ENCODE measurements around the gene GMDS.

Gene GMDS

GRCh38 chr6:1606780-1607515 is 638.5 kb downstream of the GMDS start:
- 0 out of 2 replicates have a peak, but pooled peaks cover 3% of the 10 kb centered on the region for H3K36me3 ChIP-seq (replicated peaks)
- peak; percentile 26 to 70 for DNase-seq (ENCODE audit: low spot score in 2 of 2)
- no peaks in the 10 kb centered on the region for H3K27me3 ChIP-seq (ENCODE audit: low read depth)
- in situ Hi-C loops (cut with MboI; ENCODE audit: low sequenced_read_pairs): loop anchor here (10.0 to 25.0 kb wide), 2 partner anchors 505 to 588 kb away; no protein-coding TSS in a partner anchor
- peaks cover 26% of the 10 kb centered on the region for H3K4me1 ChIP-seq
- peak overlapping the region; percentile 17 for H3K4me3 ChIP-seq
- H3K9me3 ChIP-seq: no peaks in the 10 kb centered on the region

GRCh38 chr6:1605893-1606779 is 639.3 kb downstream of the GMDS start:
- H3K9me3 ChIP-seq: no peaks in the 10 kb centered on the region
- no peaks in the 10 kb centered on the region for H3K36me3 ChIP-seq (replicated peaks)
- in situ Hi-C loops (cut with MboI; ENCODE audit: low sequenced_read_pairs): loop anchor here (10.0 to 25.0 kb wide), 2 partner anchors 506 to 589 kb away; no protein-coding TSS in a partner anchor
- H3K27me3 ChIP-seq (ENCODE audit: low read depth): no peaks in the 10 kb centered on the region
- peaks cover 26% of the 10 kb centered on the region for H3K4me1 ChIP-seq
- DNase-seq (ENCODE audit: low spot score in 2 of 2): no peak
- H3K4me3 ChIP-seq: no peak overlapping the region

GRCh38 chr6:1605004-1605892 is 640.2 kb downstream of the GMDS start:
- in situ Hi-C loops (cut with MboI; ENCODE audit: low sequenced_read_pairs): loop anchor here (10.0 to 25.0 kb wide), 2 partner anchors 507 to 590 kb away; no protein-coding TSS in a partner anchor
- DNase-seq (ENCODE audit: low spot score in 2 of 2): no peak
- Histone ChIP-seq H3K27me3 (ENCODE audit: low read depth) (no peaks in the 10 kb centered on the region), H3K9me3 (no peaks in the 10 kb centered on the region), H3K4me1 (peaks cover 26% of the 10 kb centered on the region), H3K4me3 (no peak overlapping the region; the same call in 1 of the 2 replicates), H3K36me3 (replicated peaks) (no peaks in the 10 kb centered on the region)

GRCh38 chr6:1604158-1605003 is 641.0 kb downstream of the GMDS start:
- in situ Hi-C loops (cut with MboI; ENCODE audit: low sequenced_read_pairs): loop anchor here (10.0 to 25.0 kb wide), 2 partner anchors 508 to 590 kb away; no protein-coding TSS in a partner anchor
- Histone ChIP-seq H3K4me3 (peak overlapping the region; percentile 29), H3K27me3 (ENCODE audit: low read depth) (no peaks in the 10 kb centered on the region), H3K36me3 (replicated peaks) (no peaks in the 10 kb centered on the region), H3K4me1 (peaks cover 26% of the 10 kb centered on the region), H3K9me3 (no peaks in the 10 kb centered on the region)
- DNase-seq (ENCODE audit: low spot score in 2 of 2): peak; percentile 75 to 90

- Histone ChIP-seq H3K36me3 (replicated peaks) (no peaks in the 10 kb centered on the region), H3K27me3 (ENCODE audit: low read depth) (no peaks in the 10 kb centered on the region), H3K4me1 (peaks cover 26% of the 10 kb centered on the region), H3K9me3 (no peaks in the 10 kb centered on the region), H3K4me3 (no peak overlapping the region; the same call in 1 of the 2 replicates)
- no peak for DNase-seq (ENCODE audit: low spot score in 2 of 2)
- in situ Hi-C loops (cut with MboI; ENCODE audit: low sequenced_read_pairs): loop anchor here (10.0 to 25.0 kb wide), 2 partner anchors 509 to 591 kb away; no protein-coding TSS in a partner anchor
Measured at GRCh38 chr6:1603708-1604107, 641.7 kb downstream of the GMDS start.

GRCh38 chr6:1602049-1602713 is 643.2 kb downstream of the GMDS start:
- no peaks in the 10 kb centered on the region for H3K27me3 ChIP-seq (ENCODE audit: low read depth)
- in situ Hi-C loops (cut with MboI; ENCODE audit: low sequenced_read_pairs): loop anchor here (10.0 to 25.0 kb wide), 2 partner anchors 510 to 593 kb away; no protein-coding TSS in a partner anchor

GRCh38 chr6:1601158-1602048 is 644.0 kb downstream of the GMDS start:
- Histone ChIP-seq H3K9me3 (no peaks in the 10 kb centered on the region), H3K4me3 (no peak overlapping the region), H3K36me3 (replicated peaks) (no peaks in the 10 kb centered on the region), H3K4me1 (peaks cover 5% of the 10 kb centered on the region; the same call in 1 of the 2 replicates), H3K27me3 (ENCODE audit: low read depth) (no peaks in the 10 kb centered on the region)
- in situ Hi-C loops (cut with MboI; ENCODE audit: low sequenced_read_pairs): loop anchor here (10.0 to 25.0 kb wide), 2 partner anchors 511 to 593 kb away; no protein-coding TSS in a partner anchor
- DNase-seq (ENCODE audit: low spot score in 2 of 2): no peak

More at GRCh38 chr6:1602049-1602713, 643.2 kb downstream of the GMDS start:
- peaks cover 11% of the 10 kb centered on the region for H3K4me1 ChIP-seq
- no peak overlapping the region for H3K4me3 ChIP-seq
- H3K36me3 ChIP-seq (replicated peaks): no peaks in the 10 kb centered on the region
- DNase-seq (ENCODE audit: low spot score in 2 of 2): no peak
- no peaks in the 10 kb centered on the region for H3K9me3 ChIP-seq

GRCh38 chr6:1600764-1601157 is 644.6 kb downstream of the GMDS start:
- Histone ChIP-seq H3K9me3 (no peaks in the 10 kb centered on the region), H3K36me3 (replicated peaks) (no peaks in the 10 kb centered on the region), H3K27me3 (ENCODE audit: low read depth) (no peaks in the 10 kb centered on the region), H3K4me1 (peaks cover 5% of the 10 kb centered on the region; the same call in 1 of the 2 replicates), H3K4me3 (no peak overlapping the region)
- DNase-seq (ENCODE audit: low spot score in 2 of 2): no peak
- in situ Hi-C loops (cut with MboI; ENCODE audit: low sequenced_read_pairs): loop anchor here (10.0 to 25.0 kb wide), 2 partner anchors 512 to 594 kb away; no protein-coding TSS in a partner anchor

- Histone ChIP-seq H3K9me3 (no peaks in the 10 kb centered on the region), H3K4me3 (no peak overlapping the region), H3K4me1 (peaks cover 5% of the 10 kb centered on the region; the same call in 1 of the 2 replicates), H3K36me3 (replicated peaks) (no peaks in the 10 kb centered on the region), H3K27me3 (ENCODE audit: low read depth) (no peaks in the 10 kb centered on the region)
- no peak for DNase-seq (ENCODE audit: low spot score in 2 of 2)
- in situ Hi-C loops (cut with MboI; ENCODE audit: low sequenced_read_pairs): loop anchor here (10.0 to 25.0 kb wide), 2 partner anchors 512 to 595 kb away; no protein-coding TSS in a partner anchor
Measured at GRCh38 chr6:1600063-1600763, 645.2 kb downstream of the GMDS start.

- in situ Hi-C loops (cut with MboI; ENCODE audit: low sequenced_read_pairs): loop anchor here (10.0 to 25.0 kb wide), 3 partner anchors 863 to 1138 kb away; no protein-coding TSS in a partner anchor
- H3K36me3 ChIP-seq (replicated peaks): no peaks in the 10 kb centered on the region
- DNase-seq (ENCODE audit: low spot score in 2 of 2): no peak
Measured at GRCh38 chr6:1599469-1599868, 645.9 kb downstream of the GMDS start.

More at GRCh38 chr6:1599469-1599868, 645.9 kb downstream of the GMDS start:
- H3K27me3 ChIP-seq (ENCODE audit: low read depth): no peaks in the 10 kb centered on the region
- H3K9me3 ChIP-seq: no peaks in the 10 kb centered on the region
- H3K4me1 ChIP-seq: peaks cover 5% of the 10 kb centered on the region; the same call in 1 of the 2 replicates
- no peak overlapping the region for H3K4me3 ChIP-seq
